ENCODE measurements around the gene PFN1.

The PFN1 gene

GRCh38 chr17:4903051-4903818 lies 45.1 kb downstream of the PFN1 start, which contains the start of gene CHRNE:
CHRNE (minus strand) TSS chr17:4903098; CDS start chr17:4903063, 35 bp downstream.
- TF ChIP-seq TCF12 (IDR thresholded peaks at IDR 0.05; ENCODE audit: low read depth) = 0 out of 2 replicates have a peak, but pooled peaks have one; percentile 25
- TF ChIP-seq EGR1 (IDR thresholded peaks at IDR 0.05) = no peak
- TF ChIP-seq YY1 (IDR thresholded peaks at IDR 0.05; ENCODE audit: low read depth) = no peak
- no peak; the same call in 1 of the 2 replicates for TF ChIP-seq NFIC (IDR thresholded peaks at IDR 0.05)
- TF ChIP-seq ZBTB7A (IDR thresholded peaks at IDR 0.05; ENCODE audit: low read depth) = peak; percentile 79
- no peak for TF ChIP-seq CEBPB (IDR thresholded peaks at IDR 0.05)
- no peak for TF ChIP-seq CREB1 (IDR thresholded peaks at IDR 0.05; ENCODE audit: low read depth)
- TF ChIP-seq EP300 (IDR thresholded peaks at IDR 0.05; ENCODE audit: borderline replicate concordance) = no peak
- TF ChIP-seq, protein P1, sequence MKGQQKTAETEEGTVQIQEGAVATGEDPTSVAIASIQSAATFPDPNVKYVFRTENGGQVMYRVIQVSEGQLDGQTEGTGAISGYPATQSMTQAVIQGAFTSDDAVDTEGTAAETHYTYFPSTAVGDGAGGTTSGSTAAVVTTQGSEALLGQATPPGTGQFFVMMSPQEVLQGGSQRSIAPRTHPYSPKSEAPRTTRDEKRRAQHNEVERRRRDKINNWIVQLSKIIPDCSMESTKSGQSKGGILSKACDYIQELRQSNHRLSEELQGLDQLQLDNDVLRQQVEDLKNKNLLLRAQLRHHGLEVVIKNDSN (IDR thresholded peaks at IDR 0.05) = peak; percentile 18; the same call in 1 of the 2 replicates
- TF ChIP-seq, protein P2, sequence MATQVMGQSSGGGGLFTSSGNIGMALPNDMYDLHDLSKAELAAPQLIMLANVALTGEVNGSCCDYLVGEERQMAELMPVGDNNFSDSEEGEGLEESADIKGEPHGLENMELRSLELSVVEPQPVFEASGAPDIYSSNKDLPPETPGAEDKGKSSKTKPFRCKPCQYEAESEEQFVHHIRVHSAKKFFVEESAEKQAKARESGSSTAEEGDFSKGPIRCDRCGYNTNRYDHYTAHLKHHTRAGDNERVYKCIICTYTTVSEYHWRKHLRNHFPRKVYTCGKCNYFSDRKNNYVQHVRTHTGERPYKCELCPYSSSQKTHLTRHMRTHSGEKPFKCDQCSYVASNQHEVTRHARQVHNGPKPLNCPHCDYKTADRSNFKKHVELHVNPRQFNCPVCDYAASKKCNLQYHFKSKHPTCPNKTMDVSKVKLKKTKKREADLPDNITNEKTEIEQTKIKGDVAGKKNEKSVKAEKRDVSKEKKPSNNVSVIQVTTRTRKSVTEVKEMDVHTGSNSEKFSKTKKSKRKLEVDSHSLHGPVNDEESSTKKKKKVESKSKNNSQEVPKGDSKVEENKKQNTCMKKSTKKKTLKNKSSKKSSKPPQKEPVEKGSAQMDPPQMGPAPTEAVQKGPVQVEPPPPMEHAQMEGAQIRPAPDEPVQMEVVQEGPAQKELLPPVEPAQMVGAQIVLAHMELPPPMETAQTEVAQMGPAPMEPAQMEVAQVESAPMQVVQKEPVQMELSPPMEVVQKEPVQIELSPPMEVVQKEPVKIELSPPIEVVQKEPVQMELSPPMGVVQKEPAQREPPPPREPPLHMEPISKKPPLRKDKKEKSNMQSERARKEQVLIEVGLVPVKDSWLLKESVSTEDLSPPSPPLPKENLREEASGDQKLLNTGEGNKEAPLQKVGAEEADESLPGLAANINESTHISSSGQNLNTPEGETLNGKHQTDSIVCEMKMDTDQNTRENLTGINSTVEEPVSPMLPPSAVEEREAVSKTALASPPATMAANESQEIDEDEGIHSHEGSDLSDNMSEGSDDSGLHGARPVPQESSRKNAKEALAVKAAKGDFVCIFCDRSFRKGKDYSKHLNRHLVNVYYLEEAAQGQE (IDR thresholded peaks at IDR 0.05; ENCODE audit: low read depth) = no peak
- TF ChIP-seq TEAD4 (IDR thresholded peaks at IDR 0.05) = 0 out of 2 replicates have a peak, but pooled peaks have one; percentile 22
- no peak for TF ChIP-seq TAF1 (IDR thresholded peaks at IDR 0.05; ENCODE audit: low read depth)
- TF ChIP-seq RAD21 (IDR thresholded peaks at IDR 0.05; ENCODE audit: low read depth) = peak; percentile 68
- no peak for TF ChIP-seq FOXM1 (IDR thresholded peaks at IDR 0.05; ENCODE audit: borderline replicate concordance, low read depth)
- TF ChIP-seq MAX (IDR thresholded peaks at IDR 0.05) = 0 out of 2 replicates have a peak, but pooled peaks have one; percentile 24

DNA sequence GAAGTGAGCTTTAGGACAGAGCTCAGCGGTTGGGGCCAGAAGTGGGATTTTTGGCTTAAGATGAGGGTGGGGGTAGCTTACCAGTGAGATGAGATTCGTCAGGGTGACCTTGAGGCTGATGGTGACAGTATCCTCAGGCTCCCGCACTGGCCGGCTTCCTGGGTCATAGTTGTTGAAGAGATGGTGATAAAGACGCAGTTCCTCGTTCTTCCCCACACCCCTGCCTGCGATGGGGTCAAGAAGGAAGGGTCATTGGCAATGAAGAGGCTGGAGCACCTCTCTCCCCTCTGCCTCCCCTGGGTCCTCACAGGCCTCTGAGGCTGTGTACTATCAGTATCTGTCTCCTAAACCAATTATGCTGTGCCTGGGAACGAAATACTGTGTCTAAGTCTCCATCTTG lies 45.8 kb downstream of the PFN1 start:
- TF ChIP-seq CREB1 (IDR thresholded peaks at IDR 0.05; ENCODE audit: low read depth) (no peak), TEAD4 (IDR thresholded peaks at IDR 0.05) (no peak), EP300 (IDR thresholded peaks at IDR 0.05; ENCODE audit: borderline replicate concordance) (no peak), MAX (IDR thresholded peaks at IDR 0.05) (no peak), EGR1 (IDR thresholded peaks at IDR 0.05) (no peak), RAD21 (IDR thresholded peaks at IDR 0.05; ENCODE audit: low read depth) (no peak), TAF1 (IDR thresholded peaks at IDR 0.05; ENCODE audit: low read depth) (no peak), YY1 (IDR thresholded peaks at IDR 0.05; ENCODE audit: low read depth) (no peak), CEBPB (IDR thresholded peaks at IDR 0.05) (no peak), TCF12 (IDR thresholded peaks at IDR 0.05; ENCODE audit: low read depth) (no peak)

DNA sequence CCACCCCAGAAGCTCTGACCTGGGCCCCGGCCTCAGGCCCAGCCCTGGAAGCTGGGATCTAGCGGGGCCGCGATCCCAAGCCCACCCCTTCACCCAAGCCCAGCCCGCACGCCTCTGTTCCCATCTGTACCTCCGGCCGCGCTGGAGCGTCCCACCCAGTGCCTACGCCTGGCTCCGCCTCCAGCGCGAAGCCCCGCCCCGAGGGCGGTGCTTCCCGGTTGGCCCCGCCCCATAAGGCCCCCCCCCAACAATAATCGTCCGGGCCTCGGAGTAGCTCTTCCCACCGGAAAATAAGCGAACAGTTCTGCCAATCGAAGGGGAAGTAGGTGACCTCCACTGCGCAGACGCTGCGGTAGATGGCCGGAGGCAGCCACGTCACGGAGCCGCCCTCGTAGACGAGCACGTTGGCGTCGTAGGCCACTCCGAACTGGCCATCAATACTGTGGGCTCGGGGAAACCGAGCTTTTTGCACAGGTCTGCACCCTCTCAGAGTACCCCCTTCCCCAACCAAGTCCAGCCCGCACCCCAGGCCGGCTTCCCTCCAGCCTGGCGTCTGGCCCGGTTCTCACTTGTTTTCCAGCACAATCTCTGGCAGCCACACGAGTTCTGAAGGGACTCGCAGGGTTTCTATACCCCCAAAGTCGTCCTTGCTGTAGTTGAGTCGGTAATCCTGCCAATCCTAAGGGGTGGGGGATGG lies 46.5 kb downstream of the PFN1 start:
- TF ChIP-seq NFIC (IDR thresholded peaks at IDR 0.05) = no peak
- TF ChIP-seq, protein P1 (IDR thresholded peaks at IDR 0.05) = no peak
- TF ChIP-seq MAX (IDR thresholded peaks at IDR 0.05) = no peak
- TF ChIP-seq RAD21 (IDR thresholded peaks at IDR 0.05; ENCODE audit: low read depth) = no peak
- no peak for TF ChIP-seq FOXM1 (IDR thresholded peaks at IDR 0.05; ENCODE audit: borderline replicate concordance, low read depth)

DNA sequence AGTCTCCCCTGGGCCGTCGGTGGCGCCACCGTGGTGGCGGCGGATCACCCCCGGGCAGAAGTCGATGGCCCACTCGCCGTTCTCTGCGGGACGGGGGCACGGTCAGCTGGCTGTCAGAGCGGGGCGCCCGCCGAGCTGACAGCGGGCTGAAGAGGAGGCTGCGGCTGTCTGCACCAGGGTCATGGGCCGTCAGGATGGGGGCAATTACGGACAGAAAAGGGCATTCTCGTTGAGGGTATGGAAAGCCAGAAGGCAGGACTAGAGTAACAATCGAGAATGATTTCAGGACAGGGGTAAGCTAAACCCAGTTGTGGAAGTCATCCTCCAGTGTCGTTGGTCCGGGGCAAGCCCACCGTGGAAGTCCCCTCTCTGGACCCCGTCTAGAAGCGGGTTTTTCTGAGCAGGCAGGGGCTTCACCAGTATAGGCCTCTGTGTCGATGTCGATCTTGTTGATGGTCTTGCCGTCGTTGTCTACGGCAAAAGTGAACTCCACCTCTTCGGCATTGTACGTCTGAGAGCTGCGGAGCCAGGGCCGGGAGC lies 47.2 kb downstream of the PFN1 start:
- no peak for TF ChIP-seq CEBPB (IDR thresholded peaks at IDR 0.05)
- TF ChIP-seq MAX (IDR thresholded peaks at IDR 0.05) = no peak
- TF ChIP-seq NFIC (IDR thresholded peaks at IDR 0.05) = no peak
- TF ChIP-seq CREB1 (IDR thresholded peaks at IDR 0.05; ENCODE audit: low read depth) = no peak
- TF ChIP-seq EGR1 (IDR thresholded peaks at IDR 0.05) = no peak
- no peak for TF ChIP-seq RAD21 (IDR thresholded peaks at IDR 0.05; ENCODE audit: low read depth)
- TF ChIP-seq FOXM1 (IDR thresholded peaks at IDR 0.05; ENCODE audit: borderline replicate concordance, low read depth) = no peak
- TF ChIP-seq, protein P1 (IDR thresholded peaks at IDR 0.05) = no peak
- no peak for TF ChIP-seq TCF12 (IDR thresholded peaks at IDR 0.05; ENCODE audit: low read depth)
- TF ChIP-seq YY1 (IDR thresholded peaks at IDR 0.05; ENCODE audit: low read depth) = no peak
- TF ChIP-seq, protein P2 (IDR thresholded peaks at IDR 0.05; ENCODE audit: low read depth) = no peak
- TF ChIP-seq TAF1 (IDR thresholded peaks at IDR 0.05; ENCODE audit: low read depth) = no peak
- TF ChIP-seq TEAD4 (IDR thresholded peaks at IDR 0.05) = no peak
- no peak for TF ChIP-seq EP300 (IDR thresholded peaks at IDR 0.05; ENCODE audit: borderline replicate concordance)
- TF ChIP-seq ZBTB7A (IDR thresholded peaks at IDR 0.05; ENCODE audit: low read depth) = no peak

Data from Ishikawa (cell line).